AG04449 (cell line): ENCODE data around the gene BTN3A1.

Experiments
- CTCF ChIA-PET: fragments of 350-600 bp; formaldehyde crosslinking; extraction: SDS; loops from one replicate; lab custom pipeline; 2021; ENCODE audit warnings: antibody characterized with exemption; lab: Yijun Ruan, JAX
- POLR2A ChIA-PET: fragments of 400-600, 350-600 bp; formaldehyde crosslinking; extraction: SDS; loops from one replicate; lab custom pipeline; 2020; ENCODE audit warnings: antibody characterized with exemption, inconsistent platforms; lab: Yijun Ruan, JAX
- DNase-seq: peaks from one replicate; pipeline ENCODE4 v3.0.0-alpha.2; 2010; ENCODE audit warnings: low read depth, low spot score
- H3K4me3 ChIP-seq: 2 replicates; pipeline ENCODE4 v1.5.1; 2011; ENCODE audit warnings: low read depth, mild to moderate bottlenecking, control low read depth, low read length
- CTCF ChIP-seq: IDR thresholded peaks from one replicate; pipeline ENCODE4 v1.5.1; 2011; ENCODE audit warnings: mild to moderate bottlenecking, moderate library complexity, low read length, control low read depth, inconsistent platforms; ENCODE audit not compliant: insufficient read depth; ENCODE audit errors: missing control alignments

BTN3A1 gene

GRCh38 chr6:26383624-26384417, 18.3 kb upstream of the BTN3A1 start:
- TF ChIP-seq CTCF: no peak
- POLR2A ChIA-PET: interaction anchor here (1.2 kb wide), 1 partner anchor 63 kb away, joined by 3 read pairs; no protein-coding TSS in a partner anchor
- CTCF ChIA-PET: interaction anchor here (0.8 to 1.4 kb wide), 3 partner anchors 10 to 42 kb away, joined by 3 to 4 read pairs (median 4); no protein-coding TSS in a partner anchor
- DNase-seq: no peak
- H3K4me3 ChIP-seq: peak overlapping the region; percentile 77

GRCh38 chr6:26385734-26386125, 16.3 kb upstream of the BTN3A1 start:
- ChIA-PET CTCF (no interaction called here), POLR2A (no interaction called here)
- no peak for DNase-seq
- no peak overlapping the region for H3K4me3 ChIP-seq
- TF ChIP-seq CTCF: no peak

GRCh38 chr6:26387565-26387964, 14.5 kb upstream of the BTN3A1 start:
- H3K4me3 ChIP-seq: no peak overlapping the region
- DNase-seq: no peak
- POLR2A ChIA-PET: no interaction called here
- TF ChIP-seq CTCF: no peak
- CTCF ChIA-PET: no interaction called here

GRCh38 chr6:26388014-26388413, 14.1 kb upstream of the BTN3A1 start:
- POLR2A ChIA-PET: no interaction called here
- DNase-seq: no peak
- TF ChIP-seq CTCF: no peak
- no peak overlapping the region for H3K4me3 ChIP-seq
- CTCF ChIA-PET: no interaction called here

GRCh38 chr6:26388441-26388840, 13.6 kb upstream of the BTN3A1 start:
- POLR2A ChIA-PET: no interaction called here
- no peak overlapping the region for H3K4me3 ChIP-seq
- DNase-seq: no peak
- no peak for TF ChIP-seq CTCF
- CTCF ChIA-PET: no interaction called here

- no peak for DNase-seq
- TF ChIP-seq CTCF: no peak
- POLR2A ChIA-PET: no interaction called here
- H3K4me3 ChIP-seq: no peak overlapping the region
- CTCF ChIA-PET: no interaction called here
Observed at GRCh38 chr6:26389349-26389894, 12.7 kb upstream of the BTN3A1 start.
